GM18526 (cell line): ENCODE measurements around the gene MCRS1.

Experiments
- POLR2A ChIP-seq: IDR thresholded peaks from 3 replicates; pipeline ENCODE4 v1.6.1; 2011; ENCODE audit not compliant: insufficient read length; ENCODE audit errors: extremely low read depth

The MCRS1 gene

GRCh38 chr12:49587174-49587908 is 19.4 kb upstream of the MCRS1 start:
- no peak for TF ChIP-seq POLR2A

GRCh38 chr12:49585477-49586459 is 17.8 kb upstream of the MCRS1 start:
- TF ChIP-seq POLR2A, result no peak

- no peak for TF ChIP-seq POLR2A
Observed at GRCh38 chr12:49584591-49584990, 16.6 kb upstream of the MCRS1 start.

- no peak for TF ChIP-seq POLR2A
Observed at GRCh38 chr12:49583366-49584094, 15.6 kb upstream of the MCRS1 start.

- TF ChIP-seq POLR2A, result no peak
Observed at GRCh38 chr12:49582850-49583249, 14.9 kb upstream of the MCRS1 start.

- TF ChIP-seq POLR2A, result no peak
Observed at GRCh38 chr12:49582201-49582600, 14.3 kb upstream of the MCRS1 start.

- no peak for TF ChIP-seq POLR2A
Observed at GRCh38 chr12:49580572-49581535, 12.9 kb upstream of the MCRS1 start.

- no peak for TF ChIP-seq POLR2A
Observed at GRCh38 chr12:49578471-49579112, 10.7 kb upstream of the MCRS1 start.

GRCh38 chr12:49577589-49578315 is 9.8 kb upstream of the MCRS1 start:
- TF ChIP-seq POLR2A, result no peak

GRCh38 chr12:49568442-49569162 is 660 bp upstream of the MCRS1 start:
- no peak for TF ChIP-seq POLR2A

- no peak for TF ChIP-seq POLR2A
Observed at GRCh38 chr12:49567302-49567610, 686 bp downstream of the MCRS1 start.

- no peak for TF ChIP-seq POLR2A
Observed at GRCh38 chr12:49566361-49566760, 1.6 kb downstream of the MCRS1 start.
